ENCODE data around the gene NAIF1.
"Not testable (repeated sequence)": the region's sequence is repeated elsewhere in the genome, so short reads cannot be mapped to it uniquely, and the experiment has no call there.

NAIF1 gene

DNA sequence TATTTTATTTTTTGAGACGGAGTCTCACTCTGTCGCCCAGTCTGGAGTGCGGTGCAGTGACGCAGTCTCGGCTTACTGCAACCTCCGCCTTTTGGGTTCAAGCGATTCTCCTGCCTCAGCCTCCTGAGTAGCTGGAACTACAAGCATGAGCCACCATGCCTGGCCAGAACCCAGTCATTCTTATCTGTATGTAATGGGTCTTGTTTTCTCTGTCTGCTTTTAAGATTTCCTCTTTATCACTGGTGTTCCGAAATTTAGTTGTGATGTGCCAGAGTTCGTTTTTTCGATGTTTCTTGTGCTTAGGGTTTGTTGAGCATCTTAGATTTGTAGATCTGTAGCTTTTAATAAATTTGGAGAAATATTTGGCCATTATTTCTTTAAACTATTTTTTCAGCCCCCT is 20.1 kb upstream of the NAIF1 start:
- DNase-seq (ENCODE audit: low read depth, low spot score) = no peak

DNA sequence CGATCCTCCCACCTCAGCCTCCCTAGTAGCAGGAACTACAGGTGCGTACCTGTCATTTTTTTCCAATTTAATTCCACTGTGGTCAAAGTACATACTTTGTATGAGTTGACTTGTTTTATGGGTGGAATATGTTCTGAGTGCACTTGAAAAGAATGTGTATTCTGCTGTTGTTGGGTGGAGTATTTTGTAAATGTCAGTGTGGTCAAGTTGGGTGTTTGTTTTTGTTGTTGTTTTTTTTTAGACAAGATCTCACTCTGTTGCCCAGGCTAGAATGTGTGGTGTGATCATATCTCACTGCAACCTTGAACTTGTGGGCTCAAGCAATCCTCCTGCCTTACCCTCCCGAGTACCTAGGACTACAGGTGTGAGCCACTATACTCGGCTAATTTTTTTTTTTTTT is 18.8 kb upstream of the NAIF1 start:
- no peak for DNase-seq (ENCODE audit: low read depth, low spot score)

DNA sequence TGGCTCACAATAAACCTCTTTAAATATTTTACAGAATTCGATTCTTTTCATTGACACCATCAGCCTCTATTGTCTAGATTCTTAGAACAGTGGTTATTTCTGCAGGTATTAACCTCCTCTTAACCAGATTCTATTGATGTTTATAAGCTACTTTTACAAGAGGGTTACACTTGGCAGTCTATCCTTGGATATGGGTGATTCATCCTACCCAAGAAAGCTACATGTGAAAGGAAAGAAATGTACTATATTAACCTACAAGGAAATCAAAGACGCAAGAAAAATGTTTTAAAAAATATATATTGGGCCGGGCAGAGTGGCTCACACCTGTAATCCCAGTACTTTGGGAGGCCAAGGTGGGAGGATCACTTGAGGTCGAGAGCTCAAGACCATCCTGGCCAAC is 17.6 kb upstream of the NAIF1 start:
- DNase-seq (ENCODE audit: low read depth, low spot score) = no peak

- DNase-seq (ENCODE audit: low read depth, low spot score) = no peak
Observed at GRCh38 chr9:128082151-128082550, 15.0 kb upstream of the NAIF1 start.

DNA sequence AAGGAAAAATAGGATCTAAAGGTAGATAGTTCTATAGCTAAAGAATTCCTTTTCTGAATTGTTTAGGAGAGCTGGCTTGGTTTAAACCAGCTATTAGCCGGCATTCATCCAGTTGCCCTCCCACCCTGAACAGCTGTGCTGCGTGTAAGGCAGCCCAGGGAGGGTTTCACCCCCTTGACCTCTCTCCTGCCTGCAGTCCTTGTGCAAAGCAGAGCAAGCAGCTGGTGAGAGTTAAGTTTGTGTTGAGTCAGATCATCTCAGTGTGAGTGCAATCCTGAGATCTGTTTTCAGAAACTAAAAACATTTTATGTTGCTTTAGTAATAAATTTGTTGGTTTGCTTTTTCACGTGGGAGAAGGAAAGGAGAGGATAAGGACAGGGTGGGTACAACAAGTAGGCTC is 13.9 kb upstream of the NAIF1 start:
- DNase-seq (ENCODE audit: low read depth, low spot score) = peak; percentile 96

DNA sequence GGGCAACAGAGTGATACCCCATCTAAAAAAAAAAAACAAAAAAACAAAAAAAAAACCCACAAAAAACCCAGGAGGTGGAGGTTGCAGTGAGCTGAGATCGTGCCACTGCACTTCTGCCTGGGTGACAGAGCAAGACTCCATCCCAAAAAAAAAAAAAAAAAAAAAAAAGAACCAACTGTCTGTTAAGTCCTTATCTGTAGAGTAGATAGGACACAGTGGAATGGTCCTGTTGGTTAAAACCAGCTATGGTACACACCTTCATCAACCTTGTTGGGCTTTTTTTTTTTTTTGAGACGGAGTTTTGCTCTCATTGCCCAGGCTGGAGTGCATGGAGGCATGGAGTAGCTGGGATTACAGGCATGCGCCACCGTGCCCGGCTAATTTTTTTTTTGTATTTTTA is 13.1 kb upstream of the NAIF1 start:
- DNase-seq (ENCODE audit: low read depth, low spot score) = no peak

GRCh38 chr9:128078504-128079434 is 11.6 kb upstream of the NAIF1 start:
- no peak for DNase-seq (ENCODE audit: low read depth, low spot score)

DNA sequence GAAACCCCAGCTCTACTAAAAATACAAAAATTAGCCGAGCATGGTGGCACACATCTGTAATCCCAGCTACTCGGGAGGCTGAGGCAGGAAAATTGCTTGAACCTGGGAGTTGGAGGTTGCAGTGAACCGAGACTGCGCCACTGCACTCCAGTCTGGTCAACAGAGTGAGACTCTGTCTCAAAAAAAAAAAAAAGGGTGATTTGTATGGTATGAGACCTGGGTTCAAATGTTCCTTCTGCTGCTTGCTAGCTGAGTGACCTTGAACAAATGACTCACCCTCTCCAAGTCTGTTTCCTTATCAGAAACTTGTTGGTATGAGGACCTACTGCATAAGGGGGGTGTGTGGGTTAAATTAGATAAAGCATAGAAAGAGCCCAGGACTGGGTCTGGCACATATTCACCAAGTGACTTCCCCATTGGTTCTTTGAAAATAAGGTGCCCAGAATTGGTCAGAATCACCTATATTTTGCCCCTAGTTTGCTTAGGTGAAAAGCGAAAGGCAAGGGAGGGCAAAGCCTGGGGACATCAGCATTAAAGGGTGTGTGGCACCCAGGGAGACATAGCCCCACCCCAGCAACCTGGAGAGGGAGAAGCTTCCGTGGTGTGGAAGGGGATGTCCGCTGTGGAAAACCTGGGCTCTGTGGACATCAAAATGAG is 10.9 kb upstream of the NAIF1 start:
- DNase-seq (ENCODE audit: low read depth, low spot score) = no peak

DNA sequence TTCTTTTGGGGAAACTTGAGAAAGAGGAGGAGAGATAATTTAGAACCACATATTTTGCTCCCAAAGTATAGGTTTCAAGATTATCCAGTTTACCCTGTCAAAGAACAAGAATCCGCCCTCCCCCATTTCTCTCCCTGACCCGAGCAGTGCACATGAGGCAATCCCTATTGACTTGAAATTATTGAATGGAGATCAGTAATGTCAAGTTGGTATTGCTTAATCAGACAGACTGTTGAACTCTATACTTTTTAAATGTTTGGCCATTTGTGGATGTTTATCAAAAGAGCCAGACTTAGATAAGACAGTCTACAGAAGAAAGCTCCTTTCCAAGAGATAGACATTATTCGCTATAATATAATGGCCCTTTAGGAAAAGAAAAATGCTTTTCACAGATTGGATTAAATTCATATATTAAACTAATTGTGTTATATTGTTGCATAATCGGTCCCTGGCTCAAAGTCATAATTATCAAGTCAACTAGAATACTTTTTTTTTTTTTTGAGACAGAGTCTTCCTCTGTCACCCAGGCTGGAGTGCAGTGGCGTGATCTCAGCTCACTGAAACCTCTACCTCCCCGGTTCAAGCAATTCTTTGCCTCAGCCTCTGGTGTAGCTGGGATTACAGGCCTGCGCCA is 6.2 kb upstream of the NAIF1 start:
- no peak for DNase-seq (ENCODE audit: low read depth, low spot score)

DNA sequence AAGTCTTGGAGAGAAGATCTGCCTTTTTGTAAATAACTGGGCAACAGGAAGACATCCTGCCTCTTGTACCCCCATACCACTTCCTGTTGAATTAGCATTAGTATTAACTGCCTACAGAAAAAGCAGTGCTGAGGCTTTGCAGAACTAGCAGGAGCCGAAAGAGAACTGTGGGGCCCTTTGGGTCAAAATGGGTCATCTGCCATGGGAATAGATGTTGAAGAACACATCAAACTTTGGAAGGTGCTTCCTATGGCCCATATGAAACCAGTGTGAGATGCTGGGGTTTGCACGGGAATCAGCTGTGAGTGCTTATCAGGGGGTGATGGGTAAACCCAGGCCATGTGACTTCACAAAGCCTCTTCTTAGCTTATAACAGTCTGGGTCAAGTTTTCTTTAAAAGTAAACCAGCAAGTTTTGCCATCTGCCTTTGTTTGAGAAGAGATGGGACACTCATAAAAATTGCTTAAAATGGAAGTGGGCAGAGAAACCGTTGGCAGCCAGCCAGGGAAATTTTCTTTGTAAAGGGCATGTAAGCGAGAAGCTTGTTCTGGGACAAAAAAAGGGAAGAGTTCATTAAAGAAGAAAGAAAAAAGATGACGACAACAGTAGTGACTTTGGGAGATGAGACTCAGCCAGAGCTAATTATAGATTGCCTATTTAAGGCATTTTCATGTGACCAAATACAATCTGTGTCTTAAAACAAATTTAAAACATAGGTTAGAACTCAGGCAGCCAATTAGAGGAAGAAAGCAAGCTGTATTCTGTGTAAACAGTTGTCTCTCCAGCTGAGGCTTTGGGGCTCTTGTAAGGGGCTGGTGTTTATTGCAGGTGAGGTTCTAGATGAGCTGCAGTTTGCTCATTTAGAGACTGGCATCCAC is 5.3 kb upstream of the NAIF1 start:
- peak; percentile 47 for DNase-seq (ENCODE audit: low read depth, low spot score)

- not testable (repeated sequence) for DNase-seq (ENCODE audit: low read depth, low spot score)
Observed at GRCh38 chr9:128071475-128071874, 4.4 kb upstream of the NAIF1 start.

GRCh38 chr9:128070874-128071273 is 3.8 kb upstream of the NAIF1 start:
- DNase-seq (ENCODE audit: low read depth, low spot score) = no peak

GRCh38 chr9:128068386-128069205 is 1.5 kb upstream of the NAIF1 start:
- no peak for DNase-seq (ENCODE audit: low read depth, low spot score)

DNA sequence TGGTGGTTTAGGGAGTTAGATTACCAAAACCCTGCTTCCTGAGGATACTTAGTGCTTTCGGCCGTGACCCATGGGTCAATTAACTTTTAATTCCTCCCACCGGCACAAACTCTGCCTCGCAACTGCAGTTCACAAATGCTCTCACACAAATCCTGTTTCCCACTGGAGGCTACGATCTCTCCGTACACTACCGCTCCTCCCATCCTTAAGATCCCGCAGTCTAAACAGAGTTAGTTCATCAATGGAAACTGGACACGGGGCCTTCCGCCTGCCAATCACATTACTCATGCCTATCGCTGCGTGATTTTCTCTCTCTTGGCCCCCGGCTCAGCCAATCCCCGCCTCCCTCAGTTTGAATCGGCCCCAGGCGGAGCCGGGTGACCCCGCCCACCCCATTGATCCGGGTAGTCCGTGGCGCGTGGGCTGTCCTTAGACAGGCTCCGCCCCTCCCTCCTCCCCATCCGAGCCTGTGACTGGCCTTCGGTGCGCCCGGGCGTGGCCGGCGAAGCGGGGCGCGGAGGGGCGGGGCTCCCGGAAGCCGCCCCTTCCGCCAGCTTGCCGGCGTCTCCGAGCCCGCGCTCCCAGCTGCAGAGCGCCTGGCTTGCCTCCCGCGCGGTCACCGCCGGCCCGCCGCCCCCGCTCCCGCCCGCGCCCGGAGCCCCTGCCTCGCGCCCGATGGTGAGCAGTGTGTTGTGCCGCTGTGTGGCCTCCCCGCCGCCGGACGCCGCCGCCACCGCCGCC is 695 bp upstream of the NAIF1 start, which contains the start of gene SLC25A25:
Gene SLC25A25, plus strand, starts transcription at position 588 of the 741 bp plus-strand sequence. Its CDS starts 88 bp downstream, at position 676.
- DNase-seq (ENCODE audit: low read depth, low spot score) = peak; percentile 96

DNA sequence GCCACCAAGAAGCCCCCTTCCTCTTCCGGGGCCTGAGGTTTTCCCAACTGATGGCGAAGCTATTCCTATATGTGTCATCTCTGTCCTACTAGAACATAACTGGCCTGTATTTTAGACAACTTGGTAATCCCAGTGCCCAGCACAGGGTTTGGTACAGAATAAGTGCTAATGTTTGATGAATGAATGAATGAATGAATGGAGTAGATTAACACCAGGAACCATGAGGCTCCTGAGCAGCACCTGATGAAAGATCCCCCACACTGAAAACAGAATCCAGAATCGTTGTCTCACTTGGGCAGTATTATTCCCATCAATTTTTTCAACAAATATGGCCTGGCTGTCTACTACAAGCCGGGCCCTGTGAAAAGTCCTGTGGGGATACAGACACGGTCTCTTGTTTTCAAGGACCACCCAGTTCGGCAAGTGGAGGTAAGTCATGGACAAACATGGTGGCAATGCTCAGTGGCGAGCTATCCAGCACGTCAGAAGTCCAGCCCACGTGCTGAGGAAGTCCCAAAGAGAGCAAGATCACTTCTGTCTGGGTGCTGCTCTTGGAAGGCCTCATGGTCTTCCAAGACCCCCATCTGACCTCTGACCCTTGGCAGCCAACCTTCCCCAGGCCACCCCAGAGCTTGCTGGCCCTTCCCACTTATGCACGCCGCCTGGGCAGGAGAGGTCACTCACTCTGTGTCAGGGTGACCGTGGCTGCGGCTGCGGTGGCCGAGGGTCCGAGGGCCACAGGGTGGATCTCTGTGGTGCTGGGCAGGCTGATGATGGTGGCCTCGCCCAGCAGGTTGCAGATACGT is 1.0 kb downstream of the NAIF1 start:
- no peak for DNase-seq (ENCODE audit: low read depth, low spot score)

DNA sequence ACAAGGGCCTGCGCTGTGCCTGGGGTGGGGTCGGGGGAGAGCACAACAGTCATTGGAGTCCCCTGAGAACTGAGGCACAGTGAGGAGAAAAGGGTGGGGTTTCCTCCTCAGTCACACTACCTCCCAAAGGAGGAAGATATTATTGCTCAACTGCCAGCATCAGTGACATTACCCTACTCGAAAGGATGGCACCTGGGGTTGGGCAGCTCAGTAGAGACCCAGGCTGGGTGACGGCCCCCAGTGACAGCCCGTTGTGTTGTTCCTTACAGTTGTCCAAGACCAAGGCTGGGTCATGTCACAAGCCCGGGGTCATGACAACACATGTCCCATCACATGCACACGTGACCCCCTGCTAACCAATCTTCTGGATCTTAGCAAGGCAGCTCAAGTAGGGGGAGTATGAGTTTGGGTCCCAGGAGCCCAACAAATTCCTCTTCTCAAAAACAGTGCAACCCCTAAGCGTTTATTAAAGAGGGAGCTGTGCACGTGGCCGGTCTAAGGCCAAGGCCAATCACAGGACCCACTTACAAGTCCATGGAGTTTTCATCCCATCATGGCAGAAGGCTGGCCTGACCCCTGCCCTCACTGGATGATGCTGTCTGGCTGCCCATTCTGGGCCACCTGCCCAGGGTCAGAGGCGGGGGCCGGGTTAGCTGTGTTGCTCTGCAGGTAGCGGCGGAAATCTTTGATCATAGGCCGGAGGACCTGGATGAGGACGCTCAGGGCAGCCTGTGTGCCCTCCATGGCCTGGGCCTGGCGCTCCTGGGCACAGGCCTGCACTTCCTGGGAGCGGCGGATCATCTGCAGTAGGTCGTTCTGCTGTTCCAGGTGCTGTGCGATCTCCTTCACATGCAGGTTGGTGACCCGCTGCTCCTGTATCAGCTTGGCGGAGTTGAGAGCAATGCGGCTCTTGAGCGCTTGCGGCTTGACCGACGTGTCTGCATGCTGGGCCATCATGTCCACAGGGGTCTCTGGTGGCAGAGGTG is 4.0 kb downstream of the NAIF1 start:
- DNase-seq (ENCODE audit: low read depth, low spot score) = no peak

GRCh38 chr9:128062279-128062678 is 4.8 kb downstream of the NAIF1 start:
- no peak for DNase-seq (ENCODE audit: low read depth, low spot score)
